Testis (tissue), 3 donors: ENCODE data around the gene NIN. TPM values are rescaled to one million over a fixed set of nuclear protein-coding genes. Genes with fewer than 3 reads are reported as not detected.

Experiments
- DNase-seq: peaks from one replicate; pipeline ENCODE4 v3.0.0-alpha.2; 2019
- H3K27ac ChIP-seq, 2 donors: fragments of 200-600 bp; sonication (generic); one replicate each; pipeline ENCODE4 v1.5.1; 2019
- H3K27me3 ChIP-seq: fragments of 200-600 bp; sonication (generic); one replicate; pipeline ENCODE4 v1.5.1; 2019
- H3K36me3 ChIP-seq: fragments of 200-600 bp; sonication (generic); one replicate; pipeline ENCODE4 v1.5.1; 2017; ENCODE audit warnings: low read depth; ENCODE audit errors: missing control alignments
- H3K4me1 ChIP-seq: fragments of 200-600 bp; sonication (generic); one replicate; pipeline ENCODE4 v1.5.1; 2019
- H3K4me3 ChIP-seq, 2 donors: fragments of 200-600 bp; sonication (generic); one replicate each; pipeline ENCODE4 v1.5.1; 2017 to 2019
- H3K9me3 ChIP-seq: fragments of 200-600 bp; sonication (generic); one replicate; pipeline ENCODE4 v1.5.1; 2017
- POLR2A ChIP-seq: fragments of 450-650 bp; IDR thresholded peaks from one replicate; pipeline ENCODE4 v1.6.1; 2017; ENCODE audit warnings: antibody characterized with exemption, mild to moderate bottlenecking, moderate library complexity
- WGBS, 2 donors: methylation state at CpG; one replicate each; pipeline ENCODE4 v1.1.5; 2018; 5-methylcytosine and 5-hydroxymethylcytosine counted together
- intact Hi-C: fragments of 100-400 bp; cut with DNase I; formaldehyde crosslinking; loops from one replicate; pipeline ENCODE4 v1.15.1; 2023; ENCODE audit warnings: low total_unique reads
- polyA plus RNA-seq: library from polyadenylated mRNA; stranded (reverse); fragments of 350-450 nt; fragmentation: Illumina TruSeq; extraction: RNeasy Lipid Tissue Mini Kit (QIAGEN cat#74804); gene quantifications from one replicate; pipeline ENCODE4 v1.2.3, GENCODE V29; 2014; ENCODE audit warnings: low read depth, low replicate concordance; ENCODE audit not compliant: insufficient read depth
- total RNA-seq, 2 donors: library from RNA; depleted of rRNA; stranded (reverse); fragments of >200 nt; gene quantifications; one replicate each; pipeline ENCODE4 v1.2.3, GENCODE V29; 2016
- TF ChIP-seq, protein P1 (sequence below), 3 experiments: fragments of 450-650 bp in 2 of 3; fragments of 200-600 bp in 1 of 3; sonication (generic) in 1 of 3; IDR thresholded peaks; one replicate each; pipeline ENCODE4 v1.5.1; 2016 to 2019; ENCODE audit warnings: antibody characterized with exemption in 3 of 3, mild to moderate bottlenecking in 2 of 3, moderate library complexity in 1 of 3

NIN gene
- total and polyA plus RNA-seq, 3 donors from 2014 or later = 4.4 to 16.5 (median 9.3) TPM

DNA sequence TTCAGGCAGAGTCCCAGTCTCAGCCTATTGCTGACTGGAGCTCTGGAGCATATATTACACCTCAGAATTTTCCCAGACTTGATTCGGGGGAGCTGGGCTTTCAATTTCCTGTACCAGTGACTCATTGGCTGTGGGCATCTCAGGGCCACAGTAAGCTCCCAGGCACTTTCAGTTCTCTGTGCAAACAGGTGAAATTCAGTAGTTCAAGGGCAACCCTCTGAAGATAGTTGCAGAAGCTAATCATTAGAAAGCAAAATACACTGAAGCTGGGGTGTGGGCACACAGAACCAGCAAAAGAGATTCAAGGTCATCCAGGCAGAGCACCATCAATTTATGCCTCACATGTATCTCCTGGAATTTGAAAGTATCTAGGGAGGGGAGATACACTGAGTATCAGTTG, 8.1 kb upstream of the NIN start:
- Histone ChIP-seq H3K4me3 (no peak overlapping the region), H3K27me3 (no peaks in the 10 kb centered on the region), H3K27ac (no peak overlapping the region), H3K9me3 (no peaks in the 10 kb centered on the region), H3K36me3 (no peaks in the 10 kb centered on the region), H3K4me1 (no peaks in the 10 kb centered on the region)
- no peak for TF ChIP-seq POLR2A
- TF ChIP-seq, protein P1, sequence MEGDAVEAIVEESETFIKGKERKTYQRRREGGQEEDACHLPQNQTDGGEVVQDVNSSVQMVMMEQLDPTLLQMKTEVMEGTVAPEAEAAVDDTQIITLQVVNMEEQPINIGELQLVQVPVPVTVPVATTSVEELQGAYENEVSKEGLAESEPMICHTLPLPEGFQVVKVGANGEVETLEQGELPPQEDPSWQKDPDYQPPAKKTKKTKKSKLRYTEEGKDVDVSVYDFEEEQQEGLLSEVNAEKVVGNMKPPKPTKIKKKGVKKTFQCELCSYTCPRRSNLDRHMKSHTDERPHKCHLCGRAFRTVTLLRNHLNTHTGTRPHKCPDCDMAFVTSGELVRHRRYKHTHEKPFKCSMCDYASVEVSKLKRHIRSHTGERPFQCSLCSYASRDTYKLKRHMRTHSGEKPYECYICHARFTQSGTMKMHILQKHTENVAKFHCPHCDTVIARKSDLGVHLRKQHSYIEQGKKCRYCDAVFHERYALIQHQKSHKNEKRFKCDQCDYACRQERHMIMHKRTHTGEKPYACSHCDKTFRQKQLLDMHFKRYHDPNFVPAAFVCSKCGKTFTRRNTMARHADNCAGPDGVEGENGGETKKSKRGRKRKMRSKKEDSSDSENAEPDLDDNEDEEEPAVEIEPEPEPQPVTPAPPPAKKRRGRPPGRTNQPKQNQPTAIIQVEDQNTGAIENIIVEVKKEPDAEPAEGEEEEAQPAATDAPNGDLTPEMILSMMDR (IDR thresholded peaks at IDR 0.05) = no peak
- no peak for DNase-seq
- intact Hi-C loops = no loop called here
- WGBS, 2 donors = 50 to 58% methylated on average over 1 of the region's 1 CpG

DNA sequence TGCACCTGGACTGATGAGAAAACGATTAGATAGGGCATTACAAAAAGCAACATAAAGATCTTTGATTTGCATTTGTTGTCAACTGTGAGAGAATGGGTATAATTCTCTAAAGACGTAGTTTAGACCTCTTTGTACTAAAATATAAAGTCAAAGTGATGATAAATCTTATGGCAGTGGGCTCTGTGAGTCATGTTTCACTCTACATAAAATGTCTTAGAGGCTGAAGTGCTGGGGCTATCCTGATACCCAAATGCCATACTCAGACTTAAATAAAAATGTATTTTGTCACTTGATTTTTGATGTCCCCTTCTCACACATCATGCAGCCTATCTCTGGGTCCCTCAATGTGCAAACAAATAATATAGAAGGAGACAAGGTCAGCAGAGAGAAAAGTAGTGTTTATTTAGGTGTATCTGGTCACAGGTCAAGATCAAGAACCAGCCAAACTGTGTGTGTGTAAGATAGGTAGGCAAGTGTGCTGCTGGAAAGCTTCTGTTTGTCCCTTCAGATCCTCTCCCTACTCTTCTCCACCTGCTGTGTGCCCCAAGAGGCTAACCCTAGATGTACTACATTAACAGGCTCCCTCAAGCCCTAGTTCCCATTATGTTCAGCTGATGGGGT, 7.0 kb upstream of the NIN start:
- WGBS, 2 donors = 82 to 84% methylated on average over 2 of the region's 2 CpGs
- Histone ChIP-seq H3K4me1 (no peaks in the 10 kb centered on the region), H3K9me3 (no peaks in the 10 kb centered on the region), H3K27ac (no peak overlapping the region), H3K36me3 (no peaks in the 10 kb centered on the region), H3K4me3 (no peak overlapping the region), H3K27me3 (no peaks in the 10 kb centered on the region)
- intact Hi-C loops = no loop called here
- TF ChIP-seq POLR2A = no peak
- TF ChIP-seq, protein P1 (IDR thresholded peaks at IDR 0.05) = no peak
- no peak for DNase-seq

DNA sequence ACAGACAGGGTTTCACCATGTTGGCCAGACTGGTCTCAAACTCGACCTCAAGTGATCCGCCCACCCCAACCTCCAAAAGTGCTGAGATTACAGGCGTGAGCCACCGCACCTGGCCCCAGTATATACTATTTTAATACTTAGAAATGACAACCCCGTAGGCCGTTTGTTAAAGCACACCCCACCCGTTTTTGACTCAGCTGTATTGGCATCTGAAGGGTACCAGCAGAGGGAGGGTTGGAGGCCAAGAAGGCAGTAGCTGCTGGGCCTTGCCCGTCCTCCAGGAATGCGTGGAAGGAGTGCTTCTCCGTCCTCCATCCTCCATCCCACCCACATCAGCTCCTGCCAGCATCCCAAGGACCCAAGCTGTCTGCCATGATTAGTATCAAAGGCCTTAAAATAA, 6.3 kb upstream of the NIN start:
- Histone ChIP-seq H3K27ac (no peak overlapping the region), H3K9me3 (no peaks in the 10 kb centered on the region), H3K36me3 (no peaks in the 10 kb centered on the region), H3K4me3 (no peak overlapping the region), H3K27me3 (no peaks in the 10 kb centered on the region), H3K4me1 (no peaks in the 10 kb centered on the region)
- no peak for DNase-seq
- TF ChIP-seq POLR2A = no peak
- TF ChIP-seq, protein P1 (IDR thresholded peaks at IDR 0.05) = no peak
- intact Hi-C loops = no loop called here
- 92 to 93% methylated on average over 10 of the region's 10 CpGs for WGBS, 2 donors

DNA sequence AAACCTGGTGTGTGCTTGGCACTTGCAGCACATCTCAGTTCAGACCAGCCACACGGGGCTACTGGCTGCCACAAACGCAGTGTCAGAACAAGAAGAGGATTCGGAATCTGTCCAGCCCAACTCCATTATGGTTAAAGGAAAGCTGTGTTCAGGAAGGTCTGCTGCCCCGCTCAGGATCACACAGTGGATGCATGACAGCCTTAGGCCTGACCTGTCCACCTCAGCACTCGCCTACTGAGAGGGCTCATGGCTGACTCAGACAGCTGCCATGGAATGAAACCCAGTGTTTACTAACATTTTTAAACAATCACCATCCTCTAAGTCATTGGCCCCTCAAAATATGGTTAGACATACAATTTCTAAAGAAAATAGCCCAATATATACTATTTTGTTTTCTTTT, 5.6 kb upstream of the NIN start:
- WGBS, 2 donors = 90 to 94% methylated on average over 5 of the region's 5 CpGs
- no peak for DNase-seq
- Histone ChIP-seq H3K4me3 (no peak overlapping the region), H3K9me3 (no peaks in the 10 kb centered on the region), H3K27me3 (no peaks in the 10 kb centered on the region), H3K27ac (no peak overlapping the region), H3K4me1 (no peaks in the 10 kb centered on the region), H3K36me3 (no peaks in the 10 kb centered on the region)
- TF ChIP-seq, protein P1 (IDR thresholded peaks at IDR 0.05) = no peak
- intact Hi-C loops = no loop called here

DNA sequence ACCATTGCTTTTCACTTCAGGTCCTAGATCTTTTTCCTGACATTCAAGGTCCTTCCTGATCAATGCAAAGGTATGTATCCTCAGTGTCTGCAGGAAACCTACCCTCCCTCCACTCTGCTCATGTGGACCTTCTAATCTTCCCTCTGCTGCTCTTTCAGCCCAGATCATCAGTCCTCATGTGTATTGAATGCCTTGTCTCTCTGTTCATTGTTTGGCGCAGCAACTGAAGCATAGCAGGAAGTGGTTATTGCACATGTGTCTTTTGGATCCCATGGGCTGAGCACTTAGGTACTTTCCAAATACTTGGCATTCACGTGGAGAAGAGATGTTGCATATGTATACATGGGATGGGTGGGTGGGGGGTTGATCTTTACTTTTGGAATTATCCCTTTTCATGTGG, 4.3 kb upstream of the NIN start:
- no peaks in the 10 kb centered on the region for H3K36me3 ChIP-seq
- no peak overlapping the region for H3K4me3 ChIP-seq
- no peak overlapping the region for H3K27ac ChIP-seq
- WGBS, 2 donors = 71 to 84% methylated on average over 2 of the region's 2 CpGs
- intact Hi-C loops = no loop called here
- H3K4me1 ChIP-seq = no peaks in the 10 kb centered on the region
- no peak for DNase-seq
- TF ChIP-seq, protein P1 (IDR thresholded peaks at IDR 0.05) = no peak
- TF ChIP-seq POLR2A = no peak
- H3K9me3 ChIP-seq = no peaks in the 10 kb centered on the region
- H3K27me3 ChIP-seq = no peaks in the 10 kb centered on the region
